ENCODE measurements around the gene TFAP2C.
"Not testable (repeated sequence)": the region's sequence is repeated elsewhere in the genome, so short reads cannot be mapped to it uniquely, and the experiment has no call there.

The TFAP2C gene

GRCh38 chr20:56617489-56617888, 11.6 kb upstream of the TFAP2C start:
- DNase-seq: no peak

- no peak for DNase-seq
Measured at GRCh38 chr20:56621730-56622129, 7.4 kb upstream of the TFAP2C start.

GRCh38 chr20:56623930-56624329, 5.2 kb upstream of the TFAP2C start:
- not testable (repeated sequence) for DNase-seq

- DNase-seq: no peak
Measured at GRCh38 chr20:56624786-56625681, 4.1 kb upstream of the TFAP2C start.

GRCh38 chr20:56625837-56626236, 3.3 kb upstream of the TFAP2C start:
- no peak for DNase-seq

- DNase-seq: no peak
Measured at GRCh38 chr20:56626367-56627121, 2.6 kb upstream of the TFAP2C start.

GRCh38 chr20:56627122-56628014, 1.7 kb upstream of the TFAP2C start:
- DNase-seq: no peak

- no peak for DNase-seq
Measured at GRCh38 chr20:56628015-56628872, 862 bp upstream of the TFAP2C start.

- no peak for DNase-seq
Measured at GRCh38 chr20:56629464-56630085, 469 bp downstream of the TFAP2C start.

GRCh38 chr20:56630086-56630493, 984 bp downstream of the TFAP2C start:
- no peak for DNase-seq

- DNase-seq: no peak
Measured at GRCh38 chr20:56630506-56631317, 1.6 kb downstream of the TFAP2C start.

- no peak for DNase-seq
Measured at GRCh38 chr20:56631318-56631989, 2.3 kb downstream of the TFAP2C start.

GRCh38 chr20:56631990-56632327, 2.9 kb downstream of the TFAP2C start:
- no peak for DNase-seq

GRCh38 chr20:56634307-56634706, 5.2 kb downstream of the TFAP2C start:
- DNase-seq: no peak

- no peak for DNase-seq
Measured at GRCh38 chr20:56634735-56635385, 5.8 kb downstream of the TFAP2C start.

- no peak for DNase-seq
Measured at GRCh38 chr20:56636716-56637115, 7.6 kb downstream of the TFAP2C start.

- no peak for DNase-seq
Measured at GRCh38 chr20:56637576-56637975, 8.5 kb downstream of the TFAP2C start.

- no peak for DNase-seq
Measured at GRCh38 chr20:56646599-56646998, 17.5 kb downstream of the TFAP2C start.

- no peak for DNase-seq
Measured at GRCh38 chr20:56653211-56653610, 24.1 kb downstream of the TFAP2C start.

GRCh38 chr20:56656632-56657031, 27.5 kb downstream of the TFAP2C start:
- no peak for DNase-seq

Measured in DMS53 (cell line).